Caco-2 (cell line): Measurements from ENCODE around the gene PNO1. TPM values are rescaled to one million over a fixed set of nuclear protein-coding genes. Genes with fewer than 3 reads are reported as not detected.
A peak's percentile ranks its signal among the peaks of the same experiment; 100 is the strongest.

Source experiments
- BruUV-seq: library from RNA; stranded (reverse); fragments of 400-500 nt; replicated peaks from 2 replicates; lab custom pipeline; 2021; lab: Mats Ljungman, UMichigan
- CTCF ChIA-PET: fragments of 300-600 bp; sonication (Branson Sonifier 250); formaldehyde crosslinking; loops from one replicate; lab custom pipeline; 2022; ENCODE audit warnings: antibody characterized with exemption; lab: Charles Lee
- POLR2A ChIA-PET: fragments of 300-600 bp; sonication (Branson Sonifier 250); formaldehyde crosslinking; loops from one replicate; lab custom pipeline; 2022; ENCODE audit warnings: antibody characterized with exemption; lab: Charles Lee
- DNase-seq, 2 experiments: peaks; one replicate each; pipeline versions ENCODE4 v3.0.0 to v3.0.0-alpha.2; 2020 to 2022
- H3K27me3 ChIP-seq: replicated peaks from 2 replicates; pipeline ENCODE4 v1.6.0; 2011; ENCODE audit warnings: low read length; ENCODE audit not compliant: control insufficient read depth, insufficient read depth
- H3K36me3 ChIP-seq: 2 replicates; pipeline ENCODE4 v1.5.1; 2011; ENCODE audit warnings: low read length; ENCODE audit not compliant: control insufficient read depth, insufficient read depth
- H3K4me1 ChIP-seq: fragments of 250-450 bp; sonication (Bioruptor Pico); 2 replicates; pipeline ENCODE4 v1.5.1; 2020; ENCODE audit warnings: mild to moderate bottlenecking
- H3K4me3 ChIP-seq: 2 replicates; pipeline ENCODE4 v1.5.1; 2011; ENCODE audit warnings: low read depth, mild to moderate bottlenecking, control low read depth, low read length
- H3K9me3 ChIP-seq: fragments of 250-450 bp; sonication (Bioruptor Pico); 2 replicates; pipeline ENCODE4 v1.5.1; 2020; ENCODE audit warnings: mild to moderate bottlenecking, moderate library complexity
- H3K27ac Mint-ChIP-seq: one replicate; pipeline ENCODE4 v1.8.0; 2022; ENCODE audit warnings: mixed read lengths; ENCODE audit not compliant: unreplicated experiment
- H3K27me3 Mint-ChIP-seq: one replicate; pipeline ENCODE4 v1.8.0; 2022; ENCODE audit warnings: mixed read lengths; ENCODE audit not compliant: insufficient read depth, unreplicated experiment
- H3K36me3 Mint-ChIP-seq: one replicate; pipeline ENCODE4 v1.8.0; 2022; ENCODE audit warnings: mild to moderate bottlenecking, mixed read lengths; ENCODE audit not compliant: insufficient read depth, unreplicated experiment
- H3K4me1 Mint-ChIP-seq: one replicate; pipeline ENCODE4 v1.8.0; 2022; ENCODE audit warnings: low read depth, mixed read lengths; ENCODE audit not compliant: unreplicated experiment
- H3K4me3 Mint-ChIP-seq: one replicate; pipeline ENCODE4 v1.8.0; 2022; ENCODE audit warnings: mild to moderate bottlenecking, moderate library complexity, mixed read lengths; ENCODE audit not compliant: unreplicated experiment
- H3K9me3 Mint-ChIP-seq: one replicate; pipeline ENCODE4 v1.8.0; 2022; ENCODE audit warnings: mixed read lengths; ENCODE audit not compliant: unreplicated experiment
- CTCF ChIP-seq, 2 experiments: fragments of 200-600 bp in 1 of 2; IDR thresholded peaks; 1 replicate in 1 of 2; 2 replicates in 1 of 2; pipeline versions ENCODE4 v1.5.1 to v1.8.0; 2011 to 2022; ENCODE audit warnings: antibody characterized with exemption in 1 of 2, control low read depth in 1 of 2, inconsistent platforms in 1 of 2, low read depth in 1 of 2, low read length in 1 of 2, mild to moderate bottlenecking in 1 of 2, moderate library complexity in 1 of 2; ENCODE audit not compliant: insufficient read depth in 1 of 2, severe bottlenecking in 1 of 2, unreplicated experiment in 1 of 2
- intact Hi-C: fragments of 100-400 bp; cut with micrococcal nuclease; formaldehyde crosslinking; loops from one replicate; pipeline ENCODE4 v1.10.0; 2022; ENCODE audit not compliant: unreplicated experiment
- total RNA-seq: library from RNA; stranded (reverse); gene quantifications from 2 replicates; pipeline ENCODE4 v1.2.3, GENCODE V29; 2022

The PNO1 gene
- total RNA-seq, 1 experiment from 2014 or later: 37.0 TPM

DNA sequence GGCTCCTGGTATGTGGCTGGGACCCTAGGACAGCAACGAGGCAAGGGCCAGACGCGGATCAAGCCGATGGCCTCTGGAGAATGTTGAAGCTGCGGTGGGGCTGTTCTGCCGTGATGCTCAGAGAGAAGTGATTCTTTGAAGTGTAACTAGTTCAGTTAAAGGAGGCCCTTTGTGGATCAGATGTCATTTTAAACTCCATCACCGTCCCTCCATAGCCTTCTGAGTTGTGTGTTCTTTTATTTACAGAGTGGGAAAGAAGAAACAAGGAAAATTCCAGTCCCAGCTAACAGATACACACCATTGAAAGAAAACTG is 403 bp downstream of the PNO1 start:
- TF ChIP-seq CTCF (IDR thresholded peaks at IDR 0.05; ENCODE audit: insufficient read depth in 1 of 2, low read depth in 1 of 2, low read length in 1 of 2, severe bottlenecking in 1 of 2, unreplicated experiment in 1 of 2): no peak
- no peaks in the 10 kb centered on the region for H3K36me3 ChIP-seq
- Mint-ChIP-seq H3K9me3 (no peaks in the 10 kb centered on the region), H3K4me3 (peak overlapping the region; percentile 100), H3K36me3 (peaks cover 52% of the 10 kb centered on the region), H3K4me1 (peaks cover 7% of the 10 kb centered on the region), H3K27ac (peak overlapping the region; percentile 100), H3K27me3 (no peaks in the 10 kb centered on the region)
- no peaks in the 10 kb centered on the region for H3K27me3 ChIP-seq
- ChIA-PET CTCF (no interaction called here), POLR2A (interaction anchor here (1.0 to 1.4 kb wide), 3 partner anchors 10 to 95 kb away, joined by 3 to 7 read pairs (median 6); partner anchors contain the start of genes C1D and PPP3R1)
- no peak for DNase-seq
- intact Hi-C loops: no loop called here
- no peaks in the 10 kb centered on the region for H3K9me3 ChIP-seq
- BruUV-seq: TSS peak; percentile 61
- peak overlapping the region; percentile 76 for H3K4me3 ChIP-seq
- peaks cover 3% of the 10 kb centered on the region; the same call in 1 of the 2 replicates for H3K4me1 ChIP-seq

DNA sequence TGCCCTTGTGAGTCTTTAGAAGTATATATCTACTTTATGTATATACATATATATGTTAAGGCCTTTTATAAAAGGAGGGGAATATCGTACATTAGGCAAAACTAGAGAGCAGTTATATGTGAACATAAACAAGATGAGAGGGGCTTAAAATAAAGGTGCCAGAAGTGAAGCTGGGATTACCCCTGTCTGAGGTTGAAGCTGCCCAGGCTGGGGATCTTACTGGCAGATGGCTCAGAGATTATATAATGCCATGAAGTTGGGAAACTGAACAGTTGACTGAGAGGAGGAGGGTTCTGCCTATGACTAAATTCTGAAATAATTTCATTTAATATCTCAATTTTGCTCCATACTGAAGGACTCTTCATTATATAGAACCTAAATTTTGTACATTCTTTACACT is 6.0 kb downstream of the PNO1 start:
- DNase-seq: no peak

DNA sequence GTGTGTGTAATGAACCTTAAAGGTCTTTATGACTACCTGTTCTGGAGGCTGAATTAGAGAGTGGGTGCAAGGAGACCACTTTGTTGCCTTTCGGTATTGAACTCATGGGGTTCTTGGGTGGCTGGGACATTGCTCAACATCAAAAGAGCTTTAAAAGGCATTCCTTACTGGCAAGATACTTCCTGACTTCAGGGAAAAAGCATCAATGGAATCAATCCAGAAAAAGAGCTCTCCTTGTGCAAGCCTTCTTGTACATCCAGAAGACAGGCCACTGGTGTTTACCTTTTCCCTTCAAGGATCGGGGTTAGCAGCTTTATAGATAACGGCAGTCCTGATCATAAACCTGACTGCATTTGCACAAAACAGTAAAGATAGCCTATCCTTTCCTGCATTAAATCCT is 9.5 kb downstream of the PNO1 start:
- peaks cover 4% of the 10 kb centered on the region; the same call in 1 of the 2 replicates for H3K4me1 ChIP-seq
- Mint-ChIP-seq H3K4me3 (no peak overlapping the region), H3K9me3 (no peaks in the 10 kb centered on the region), H3K27ac (no peak overlapping the region), H3K36me3 (peaks cover 62% of the 10 kb centered on the region), H3K27me3 (no peaks in the 10 kb centered on the region), H3K4me1 (peaks cover 17% of the 10 kb centered on the region)
- H3K9me3 ChIP-seq: no peaks in the 10 kb centered on the region
- ChIA-PET CTCF (interaction anchor here (0.6 kb wide), 1 partner anchor 15 kb away, joined by 3 read pairs; no protein-coding TSS in a partner anchor), POLR2A (interaction anchor here (2.0 kb wide), 1 partner anchor 10 kb away, joined by 7 read pairs; the partner anchor contains the start of gene PNO1)
- no peak for TF ChIP-seq CTCF (IDR thresholded peaks at IDR 0.05; ENCODE audit: insufficient read depth in 1 of 2, low read depth in 1 of 2, low read length in 1 of 2, severe bottlenecking in 1 of 2, unreplicated experiment in 1 of 2)
- no peaks in the 10 kb centered on the region for H3K27me3 ChIP-seq
- H3K4me3 ChIP-seq: no peak overlapping the region
- intact Hi-C loops: no loop called here
- BruUV-seq: no TSS peak
- peaks cover 1% of the 10 kb centered on the region for H3K36me3 ChIP-seq
- DNase-seq: no peak

More for the DNA sequence above, 6.0 kb downstream of the PNO1 start:
- H3K9me3 Mint-ChIP-seq: no peaks in the 10 kb centered on the region
- peaks cover 4% of the 10 kb centered on the region; the same call in 1 of the 2 replicates for H3K4me1 ChIP-seq
- TF ChIP-seq CTCF (IDR thresholded peaks at IDR 0.05; ENCODE audit: insufficient read depth in 1 of 2, low read depth in 1 of 2, low read length in 1 of 2, severe bottlenecking in 1 of 2, unreplicated experiment in 1 of 2): no peak
- H3K27me3 ChIP-seq: no peaks in the 10 kb centered on the region
- CTCF ChIA-PET: no interaction called here
- POLR2A ChIA-PET: no interaction called here
- peaks cover 88% of the 10 kb centered on the region for H3K36me3 Mint-ChIP-seq
- no TSS peak for BruUV-seq
- H3K4me1 Mint-ChIP-seq: peaks cover 17% of the 10 kb centered on the region
- no peaks in the 10 kb centered on the region for H3K36me3 ChIP-seq
- no peak overlapping the region for H3K4me3 ChIP-seq
- no peaks in the 10 kb centered on the region for H3K9me3 ChIP-seq
- intact Hi-C loops: no loop called here
- no peak overlapping the region for H3K27ac Mint-ChIP-seq
- H3K4me3 Mint-ChIP-seq: no peak overlapping the region
- no peaks in the 10 kb centered on the region for H3K27me3 Mint-ChIP-seq
